ENCODE data around the gene PEX6. TPM values are rescaled to one million over a fixed set of nuclear protein-coding genes. Genes with fewer than 3 reads are reported as not detected.

Gene PEX6
- total RNA-seq, 2 experiments from 2014 or later, result 7.3 to 9.0 TPM

GRCh38 chr6:42969934-42970333 is 9.0 kb downstream of the PEX6 start:
- no peak for ATAC-seq
- H3K9me3 Mint-ChIP-seq, result no peaks in the 10 kb centered on the region
- no peak overlapping the region for H3K27ac Mint-ChIP-seq
- peaks cover 21% of the 10 kb centered on the region for H3K4me1 Mint-ChIP-seq (ENCODE audit: low read depth)
- no peak for DNase-seq
- TF ChIP-seq, protein P1, sequence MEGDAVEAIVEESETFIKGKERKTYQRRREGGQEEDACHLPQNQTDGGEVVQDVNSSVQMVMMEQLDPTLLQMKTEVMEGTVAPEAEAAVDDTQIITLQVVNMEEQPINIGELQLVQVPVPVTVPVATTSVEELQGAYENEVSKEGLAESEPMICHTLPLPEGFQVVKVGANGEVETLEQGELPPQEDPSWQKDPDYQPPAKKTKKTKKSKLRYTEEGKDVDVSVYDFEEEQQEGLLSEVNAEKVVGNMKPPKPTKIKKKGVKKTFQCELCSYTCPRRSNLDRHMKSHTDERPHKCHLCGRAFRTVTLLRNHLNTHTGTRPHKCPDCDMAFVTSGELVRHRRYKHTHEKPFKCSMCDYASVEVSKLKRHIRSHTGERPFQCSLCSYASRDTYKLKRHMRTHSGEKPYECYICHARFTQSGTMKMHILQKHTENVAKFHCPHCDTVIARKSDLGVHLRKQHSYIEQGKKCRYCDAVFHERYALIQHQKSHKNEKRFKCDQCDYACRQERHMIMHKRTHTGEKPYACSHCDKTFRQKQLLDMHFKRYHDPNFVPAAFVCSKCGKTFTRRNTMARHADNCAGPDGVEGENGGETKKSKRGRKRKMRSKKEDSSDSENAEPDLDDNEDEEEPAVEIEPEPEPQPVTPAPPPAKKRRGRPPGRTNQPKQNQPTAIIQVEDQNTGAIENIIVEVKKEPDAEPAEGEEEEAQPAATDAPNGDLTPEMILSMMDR (IDR thresholded peaks at IDR 0.05), result no peak
- H3K36me3 Mint-ChIP-seq (ENCODE audit: low read depth), result peaks cover 5% of the 10 kb centered on the region
- ChIA-PET POLR2A (interaction anchor here (1.0 to 4.5 kb wide), 4 partner anchors 9 to 20 kb away, joined by 3 to 21 read pairs (median 3); partner anchors contain the start of gene PEX6), CTCF (interaction anchor here (1.0 kb wide), 1 partner anchor 21 kb away, joined by 3 read pairs; no protein-coding TSS in a partner anchor)
- H3K4me3 Mint-ChIP-seq, result no peak overlapping the region
- H3K27me3 Mint-ChIP-seq, result no peaks in the 10 kb centered on the region
- intact Hi-C loops (cut with micrococcal nuclease), result no loop called here

- Mint-ChIP-seq H3K36me3 (ENCODE audit: low read depth) (peaks cover 2% of the 10 kb centered on the region), H3K4me1 (ENCODE audit: low read depth) (peaks cover 17% of the 10 kb centered on the region), H3K9me3 (no peaks in the 10 kb centered on the region), H3K4me3 (no peak overlapping the region), H3K27me3 (no peaks in the 10 kb centered on the region), H3K27ac (no peak overlapping the region)
- no peak for DNase-seq
- intact Hi-C loops (cut with micrococcal nuclease), result no loop called here
- no peak for ATAC-seq
- CTCF ChIA-PET, result no interaction called here
- POLR2A ChIA-PET, result interaction anchor here (1.0 to 4.5 kb wide), 3 partner anchors 10 to 14 kb away, joined by 3 to 21 read pairs (median 3); partner anchors contain the start of gene PEX6
- TF ChIP-seq, protein P1 (IDR thresholded peaks at IDR 0.05), result no peak
Measured at GRCh38 chr6:42969431-42969830, 9.6 kb downstream of the PEX6 start.

DNA sequence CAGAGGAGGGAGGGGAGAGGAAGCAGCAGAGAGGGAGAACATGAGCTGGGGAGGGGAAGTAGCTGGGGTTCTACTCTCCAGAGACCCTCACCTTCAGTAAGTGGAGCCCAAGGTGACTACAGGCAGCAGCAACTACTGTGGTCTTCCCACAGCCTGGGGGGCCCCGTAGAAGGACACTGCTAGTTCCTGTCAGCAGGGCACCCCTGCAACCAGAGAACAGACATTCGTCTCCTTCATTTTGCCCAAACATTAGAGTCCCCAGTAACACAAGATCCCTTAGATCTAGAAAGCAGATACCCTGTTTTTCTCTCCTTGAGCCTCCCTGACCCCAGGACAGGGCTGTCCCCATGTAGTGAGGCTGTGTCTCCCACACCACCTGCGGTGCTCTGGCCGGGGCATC is 10.2 kb downstream of the PEX6 start:
- ChIA-PET CTCF (no interaction called here), POLR2A (interaction anchor here (1.0 to 4.5 kb wide), 2 partner anchors 9 to 11 kb away, joined by 3 to 21 read pairs; partner anchors contain the start of genes GNMT and PEX6)

DNA sequence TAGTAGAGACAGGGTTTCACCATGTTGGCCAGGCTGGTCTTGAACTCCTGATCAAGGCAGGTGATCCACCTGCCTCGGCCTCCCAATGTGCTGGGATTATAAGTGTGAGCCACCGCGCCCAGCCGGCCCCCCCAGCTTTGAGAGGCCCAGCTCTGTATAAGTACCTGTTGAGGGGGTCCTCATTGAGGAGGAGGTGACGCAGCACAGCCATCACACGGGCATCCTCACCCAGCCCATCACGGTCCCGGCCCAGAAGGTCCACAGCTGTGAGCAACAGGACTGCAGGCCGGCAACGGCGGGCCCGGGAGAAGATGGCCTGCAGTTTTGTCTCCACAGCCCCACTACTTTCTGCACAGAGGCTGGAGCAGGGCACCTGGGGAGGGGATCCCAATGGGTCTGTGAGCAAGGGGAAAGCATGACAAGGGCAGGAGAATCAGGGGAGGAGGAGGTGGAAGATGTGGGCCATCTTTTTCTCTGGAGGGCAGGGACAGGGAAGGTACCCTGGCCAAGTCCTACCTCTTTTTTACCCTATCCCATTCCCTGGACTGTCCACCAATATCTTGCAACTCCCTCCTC is 10.8 kb downstream of the PEX6 start:
- intact Hi-C loops (cut with micrococcal nuclease), result no loop called here
- H3K4me1 Mint-ChIP-seq (ENCODE audit: low read depth), result peaks cover 12% of the 10 kb centered on the region
- CTCF ChIA-PET, result no interaction called here
- H3K4me3 Mint-ChIP-seq, result no peak overlapping the region
- H3K9me3 Mint-ChIP-seq, result no peaks in the 10 kb centered on the region
- TF ChIP-seq, protein P1 (IDR thresholded peaks at IDR 0.05), result no peak
- no peak overlapping the region for H3K27ac Mint-ChIP-seq
- DNase-seq (no peak), ATAC-seq (no peak)
- H3K27me3 Mint-ChIP-seq, result no peaks in the 10 kb centered on the region
- peaks cover 2% of the 10 kb centered on the region for H3K36me3 Mint-ChIP-seq (ENCODE audit: low read depth)
- POLR2A ChIA-PET, result interaction anchor here (1.0 to 4.5 kb wide), 2 partner anchors 8 to 11 kb away, joined by 3 to 21 read pairs; partner anchors contain the start of genes GNMT and PEX6

More for the DNA sequence above, 10.2 kb downstream of the PEX6 start:
- no peaks in the 10 kb centered on the region for H3K27me3 Mint-ChIP-seq
- no peak overlapping the region for H3K4me3 Mint-ChIP-seq
- peaks cover 14% of the 10 kb centered on the region for H3K4me1 Mint-ChIP-seq (ENCODE audit: low read depth)
- intact Hi-C loops (cut with micrococcal nuclease), result no loop called here
- H3K36me3 Mint-ChIP-seq (ENCODE audit: low read depth), result peaks cover 2% of the 10 kb centered on the region
- ATAC-seq (no peak), DNase-seq (no peak)
- H3K9me3 Mint-ChIP-seq, result no peaks in the 10 kb centered on the region
- TF ChIP-seq, protein P1 (IDR thresholded peaks at IDR 0.05), result no peak
- H3K27ac Mint-ChIP-seq, result no peak overlapping the region

DNA sequence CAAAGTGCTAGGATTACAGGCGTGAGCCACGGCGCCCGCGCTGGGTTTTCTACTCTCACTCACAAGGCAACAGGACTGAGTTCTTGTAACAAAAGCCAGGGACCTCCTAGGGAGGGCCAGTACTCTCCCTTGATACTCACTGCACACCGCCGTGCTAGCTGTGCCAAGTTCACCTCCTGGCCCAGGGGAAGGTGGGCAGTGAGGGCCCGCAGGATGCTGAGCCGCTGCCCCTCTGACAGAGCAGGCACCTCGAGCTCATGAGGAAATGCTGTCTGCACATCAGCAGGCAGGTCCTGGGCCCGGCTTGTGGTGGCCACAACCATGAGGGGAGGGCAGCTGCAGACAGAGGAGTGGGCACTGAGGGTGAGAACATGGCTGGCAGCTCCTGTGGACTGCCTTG is 11.8 kb downstream of the PEX6 start:
- ChIA-PET POLR2A (no interaction called here), CTCF (no interaction called here)
- TF ChIP-seq, protein P1 (IDR thresholded peaks at IDR 0.05), result no peak
- ATAC-seq (no peak), DNase-seq (no peak)
- H3K36me3 Mint-ChIP-seq (ENCODE audit: low read depth), result peaks cover 2% of the 10 kb centered on the region
- intact Hi-C loops (cut with micrococcal nuclease), result no loop called here
- no peak overlapping the region for H3K27ac Mint-ChIP-seq
- no peaks in the 10 kb centered on the region for H3K9me3 Mint-ChIP-seq
- peaks cover 12% of the 10 kb centered on the region for H3K4me1 Mint-ChIP-seq (ENCODE audit: low read depth)
- no peaks in the 10 kb centered on the region for H3K27me3 Mint-ChIP-seq
- H3K4me3 Mint-ChIP-seq, result no peak overlapping the region
